Esophagus squamous epithelium (tissue), 5 donors: ENCODE data around the gene OR52E4. TPM values are rescaled to one million over a fixed set of nuclear protein-coding genes. Genes with fewer than 3 reads are reported as not detected.

Experiments used
- DNase-seq: peaks from one replicate; lab custom pipeline; 2025; lab: John Stamatoyannopoulos, UW
- H3K27ac ChIP-seq, 4 donors: fragments of 200-600 bp; sonication (generic); one replicate each; pipeline ENCODE4 v1.5.1; 2016 to 2019; ENCODE audit warnings: mild to moderate bottlenecking in 1 of 4
- H3K27me3 ChIP-seq, 4 donors: fragments of 200-600 bp; sonication (generic); 1 replicate in 3 of 4; 2 replicates in 1 of 4; pipeline versions ENCODE4 v1.5.1 to v1.6.0; 2017 to 2021; ENCODE audit warnings: antibody characterized with exemption in 1 of 4
- H3K36me3 ChIP-seq, 3 donors: fragments of 200-600 bp; sonication (generic); one replicate each; pipeline ENCODE4 v1.5.1; 2016 to 2019
- H3K4me1 ChIP-seq, 3 donors: fragments of 200-600 bp; sonication (generic); one replicate each; pipeline ENCODE4 v1.5.1; 2017 to 2019
- H3K4me3 ChIP-seq, 4 donors: fragments of 200-600 bp; sonication (generic); 1 replicate in 3 of 4; 2 replicates in 1 of 4; pipeline ENCODE4 v1.5.1; 2016 to 2019; ENCODE audit warnings: mild to moderate bottlenecking in 2 of 4, moderate library complexity in 1 of 4
- H3K9me3 ChIP-seq, 3 donors: fragments of 200-600 bp; sonication (generic); one replicate each; pipeline ENCODE4 v1.5.1; 2016 to 2019
- POLR2A ChIP-seq, 4 donors: fragments of 450-650 bp; IDR thresholded peaks; one replicate each; pipeline ENCODE4 v1.6.1; 2017; ENCODE audit warnings: antibody characterized with exemption in 4 of 4, mild to moderate bottlenecking in 4 of 4, moderate library complexity in 3 of 4
- WGBS, 2 donors: methylation state at CpG; one replicate each; pipeline ENCODE4 v1.1.5; 2018; 5-methylcytosine and 5-hydroxymethylcytosine counted together
- intact Hi-C: fragments of 100-400 bp; cut with DNase I; formaldehyde crosslinking; loops from one replicate; pipeline ENCODE4 v1.15.0; 2022
- total RNA-seq, 4 donors: library from RNA; depleted of rRNA; stranded (reverse); fragments of >200 nt; gene quantifications; one replicate each; pipeline ENCODE4 v1.1.0, GENCODE V29; 2016
- TF ChIP-seq, protein P1 (sequence below), 6 experiments: fragments of 450-650 bp in 4 of 6; fragments of 200-600 bp in 2 of 6; sonication (generic) in 2 of 6; IDR thresholded peaks; one replicate each; pipeline ENCODE4 v1.5.1; 2016 to 2019; ENCODE audit warnings: antibody characterized with exemption in 6 of 6, mild to moderate bottlenecking in 4 of 6, moderate library complexity in 4 of 6
- donor health status: DM: yes; HTN: yes; CAD: no.

Gene OR52E4
- total RNA-seq, 4 donors from 2014 or later, result not detected

DNA sequence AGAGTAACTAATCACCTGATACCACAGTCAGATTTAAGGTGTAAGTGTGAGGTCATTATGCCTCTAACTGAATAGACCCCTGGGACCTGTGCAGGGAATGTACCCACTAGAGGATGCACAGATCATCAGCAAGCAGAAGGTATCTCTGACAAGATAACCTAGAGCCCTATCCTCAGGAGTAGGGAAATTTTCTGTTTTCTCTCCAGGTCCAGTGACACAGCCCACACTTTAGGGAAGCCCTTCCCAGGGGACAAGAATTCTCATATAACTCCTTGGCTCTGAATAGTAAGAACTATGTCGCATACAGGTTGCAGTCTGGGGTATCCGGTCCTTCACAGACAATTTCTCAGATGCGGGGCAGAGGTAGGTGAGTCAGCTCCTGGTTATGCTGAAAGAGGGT, 12.5 kb downstream of the OR52E4 start, which contains the start of gene OR52E5:
Gene OR52E5 (plus strand): TSS at position 301 of the 400 bp plus-strand sequence. CDS start 7,569 bp downstream, outside the sequence.
- Histone ChIP-seq H3K4me1 (no peaks in the 10 kb centered on the region), H3K36me3 (no peaks in the 10 kb centered on the region), H3K27me3 (no peaks in the 10 kb centered on the region), H3K9me3 (no peaks in the 10 kb centered on the region), H3K27ac (no peak within 1 kb of the TSS), H3K4me3 (no peak within 1 kb of the TSS)
- no peak for DNase-seq
- no peak for TF ChIP-seq POLR2A (IDR thresholded peaks at IDR 0.05)
- TF ChIP-seq, protein P1, sequence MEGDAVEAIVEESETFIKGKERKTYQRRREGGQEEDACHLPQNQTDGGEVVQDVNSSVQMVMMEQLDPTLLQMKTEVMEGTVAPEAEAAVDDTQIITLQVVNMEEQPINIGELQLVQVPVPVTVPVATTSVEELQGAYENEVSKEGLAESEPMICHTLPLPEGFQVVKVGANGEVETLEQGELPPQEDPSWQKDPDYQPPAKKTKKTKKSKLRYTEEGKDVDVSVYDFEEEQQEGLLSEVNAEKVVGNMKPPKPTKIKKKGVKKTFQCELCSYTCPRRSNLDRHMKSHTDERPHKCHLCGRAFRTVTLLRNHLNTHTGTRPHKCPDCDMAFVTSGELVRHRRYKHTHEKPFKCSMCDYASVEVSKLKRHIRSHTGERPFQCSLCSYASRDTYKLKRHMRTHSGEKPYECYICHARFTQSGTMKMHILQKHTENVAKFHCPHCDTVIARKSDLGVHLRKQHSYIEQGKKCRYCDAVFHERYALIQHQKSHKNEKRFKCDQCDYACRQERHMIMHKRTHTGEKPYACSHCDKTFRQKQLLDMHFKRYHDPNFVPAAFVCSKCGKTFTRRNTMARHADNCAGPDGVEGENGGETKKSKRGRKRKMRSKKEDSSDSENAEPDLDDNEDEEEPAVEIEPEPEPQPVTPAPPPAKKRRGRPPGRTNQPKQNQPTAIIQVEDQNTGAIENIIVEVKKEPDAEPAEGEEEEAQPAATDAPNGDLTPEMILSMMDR (IDR thresholded peaks at IDR 0.05), result no peak
- WGBS, 2 donors, result 69 to 93% methylated on average over 3 of the region's 3 CpGs
- intact Hi-C loops, result no loop called here

DNA sequence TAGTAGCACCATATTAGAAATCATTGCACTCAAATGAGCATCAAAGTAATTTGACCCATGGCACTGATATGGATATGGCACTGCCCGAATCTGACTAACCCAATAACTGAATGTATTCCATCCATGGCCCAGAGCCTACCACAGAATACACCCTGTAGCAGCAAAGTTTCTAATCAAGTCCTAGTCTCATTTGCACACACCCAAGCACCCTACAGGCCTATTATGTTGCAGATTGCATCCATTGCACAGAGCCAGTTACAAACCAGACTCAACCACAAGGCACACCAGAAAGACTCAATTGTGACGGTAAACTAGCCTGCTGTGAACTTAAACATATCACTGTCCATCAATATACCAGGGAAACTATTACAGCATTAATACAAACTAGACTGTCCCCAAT, 19.1 kb downstream of the OR52E4 start:
- no peak overlapping the region for H3K4me3 ChIP-seq
- 76 to 83% methylated on average over 2 of the region's 2 CpGs for WGBS, 2 donors
- no peak for TF ChIP-seq POLR2A (IDR thresholded peaks at IDR 0.05)
- TF ChIP-seq, protein P1 (IDR thresholded peaks at IDR 0.05), result no peak

DNA sequence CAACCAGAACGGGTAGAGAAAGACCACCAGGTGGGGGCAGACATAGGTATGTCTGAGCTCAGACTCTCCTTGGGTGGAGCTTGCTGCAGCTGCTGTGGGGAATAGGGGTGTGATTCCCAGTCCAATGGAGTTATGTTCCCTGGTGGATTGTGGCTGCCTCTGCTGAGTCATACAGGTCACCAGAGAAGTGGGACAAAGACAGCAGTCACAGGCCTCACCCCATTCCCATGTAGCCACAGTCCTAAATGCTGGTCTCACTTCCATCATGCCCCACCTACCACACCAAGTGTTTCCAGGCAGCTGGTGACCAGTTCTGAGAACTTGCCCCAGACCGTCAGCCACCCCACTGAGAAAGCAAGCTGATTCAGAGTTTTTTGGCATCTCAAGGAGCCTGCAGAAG, 30.1 kb downstream of the OR52E4 start:
- no peak overlapping the region for H3K27ac ChIP-seq
- no peak overlapping the region for H3K4me3 ChIP-seq
- WGBS, 2 donors, result 38 to 60% methylated on average over 2 of the region's 2 CpGs
- intact Hi-C loops, result no loop called here
- H3K4me1 ChIP-seq, result no peaks in the 10 kb centered on the region
- H3K9me3 ChIP-seq, result peaks cover 0 to 8% (median 3%) of the 10 kb centered on the region in 3 donors
- TF ChIP-seq, protein P1 (IDR thresholded peaks at IDR 0.05), result no peak
- no peak for TF ChIP-seq POLR2A (IDR thresholded peaks at IDR 0.05)
- no peaks in the 10 kb centered on the region for H3K36me3 ChIP-seq
- no peak for DNase-seq
- no peaks in the 10 kb centered on the region for H3K27me3 ChIP-seq

More for the DNA sequence above, 19.1 kb downstream of the OR52E4 start:
- intact Hi-C loops, result no loop called here
- H3K27ac ChIP-seq, result no peak overlapping the region
- no peaks in the 10 kb centered on the region for H3K27me3 ChIP-seq
- H3K9me3 ChIP-seq, result no peaks in the 10 kb centered on the region
- no peaks in the 10 kb centered on the region for H3K4me1 ChIP-seq
- H3K36me3 ChIP-seq, result no peaks in the 10 kb centered on the region
- no peak for DNase-seq

DNA sequence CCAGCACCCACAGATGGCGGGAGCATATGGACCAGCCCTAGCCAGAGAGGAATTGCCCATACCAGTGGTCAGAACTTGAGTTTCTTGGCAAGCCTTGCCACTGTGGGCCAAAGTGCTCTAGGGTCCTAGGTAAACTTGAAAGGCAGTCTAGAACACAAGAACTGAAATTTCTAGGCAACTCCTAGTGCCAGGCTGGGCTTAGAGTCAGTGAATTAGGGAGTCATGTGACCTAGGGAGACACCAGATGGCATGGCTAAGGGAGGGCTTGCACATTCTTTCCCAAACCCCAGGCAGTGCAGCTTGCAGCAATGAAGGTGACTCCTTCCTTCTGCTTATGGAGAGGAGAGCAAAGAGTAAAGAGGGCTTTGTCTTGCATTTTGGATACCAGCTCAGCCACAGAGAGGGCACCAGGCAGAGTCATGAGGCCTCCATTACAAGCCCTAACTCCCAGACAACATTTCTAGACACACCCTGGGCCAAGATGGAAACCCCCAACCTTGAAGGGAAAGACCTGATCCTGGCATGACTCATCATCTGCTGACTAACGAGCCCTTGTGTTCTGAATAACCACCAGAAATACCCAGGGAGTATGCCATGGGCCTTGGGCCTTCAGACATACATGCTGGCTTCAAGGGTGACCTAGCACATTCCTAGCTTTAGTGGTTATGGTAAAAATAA, 42.5 kb downstream of the OR52E4 start:
- Histone ChIP-seq H3K36me3 (no peaks in the 10 kb centered on the region), H3K4me1 (no peaks in the 10 kb centered on the region), H3K27ac (no peak overlapping the region), H3K4me3 (no peak overlapping the region), H3K9me3 (no peaks in the 10 kb centered on the region), H3K27me3 (no peaks in the 10 kb centered on the region)
- TF ChIP-seq, protein P1 (IDR thresholded peaks at IDR 0.05), result no peak
- TF ChIP-seq POLR2A (IDR thresholded peaks at IDR 0.05), result no peak
- 37 to 50% methylated on average over 2 of the region's 2 CpGs for WGBS, 2 donors
- DNase-seq, result no peak
- intact Hi-C loops, result no loop called here

DNA sequence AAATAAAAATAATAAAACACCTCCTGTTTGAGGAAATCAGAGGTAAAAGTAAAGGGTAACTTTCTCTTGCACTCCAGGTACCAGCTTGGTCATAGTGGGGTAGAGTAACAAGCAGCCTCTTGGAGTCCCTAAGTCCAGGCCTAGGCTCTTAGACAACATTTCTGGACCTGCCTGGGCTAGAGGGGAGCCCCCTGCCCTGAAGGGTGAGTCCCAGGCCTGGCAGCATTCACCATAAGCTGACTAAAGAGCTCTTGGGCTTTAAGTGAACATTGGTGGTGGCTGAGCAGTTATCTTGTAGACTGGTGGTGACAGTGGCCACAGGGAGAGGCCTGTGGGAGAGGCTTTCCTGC, 43.0 kb downstream of the OR52E4 start:
- Histone ChIP-seq H3K4me1 (no peaks in the 10 kb centered on the region), H3K4me3 (no peak overlapping the region), H3K27ac (no peak overlapping the region), H3K36me3 (no peaks in the 10 kb centered on the region), H3K27me3 (no peaks in the 10 kb centered on the region), H3K9me3 (no peaks in the 10 kb centered on the region)
- DNase-seq, result no peak
- intact Hi-C loops, result no loop called here
- TF ChIP-seq, protein P1 (IDR thresholded peaks at IDR 0.05), result no peak
- no peak for TF ChIP-seq POLR2A (IDR thresholded peaks at IDR 0.05)
